ENCODE data around the gene CAPN13. TPM values are rescaled to one million over a fixed set of nuclear protein-coding genes. Genes with fewer than 3 reads are reported as not detected.

CAPN13 gene
- polyA plus RNA-seq, 1 experiment, result not detected

DNA sequence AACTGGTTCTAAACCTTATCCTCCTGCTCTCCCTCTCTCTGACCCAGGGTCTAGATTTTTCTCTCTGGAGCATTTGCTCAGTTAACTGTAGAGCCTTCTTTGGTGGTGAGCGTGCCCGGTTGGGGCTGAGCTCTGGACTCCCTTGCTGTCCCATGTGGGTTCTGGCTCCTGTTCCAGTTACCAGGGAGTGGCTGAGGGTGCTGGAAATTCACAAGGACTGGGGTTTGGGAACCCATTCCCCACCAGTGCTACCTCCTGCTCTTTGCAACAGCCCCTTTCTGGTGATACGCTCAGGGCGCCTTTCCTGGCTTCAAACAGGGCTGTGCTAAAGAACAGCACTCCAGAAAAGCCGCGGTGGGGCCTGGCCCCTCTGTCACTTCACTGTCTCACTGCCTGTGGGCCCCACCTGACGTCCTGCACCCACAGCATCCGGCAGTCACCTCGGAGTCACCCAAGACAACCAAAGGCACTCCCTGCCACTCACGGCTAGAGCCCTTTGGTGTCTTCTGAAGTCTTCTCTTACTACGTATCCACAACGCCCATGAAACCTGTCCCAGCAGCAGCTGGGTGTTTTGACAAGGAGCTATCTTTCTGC is 41.3 kb downstream of the CAPN13 start:
- DNase-seq (ENCODE audit: low read depth), result no peak
- ChIA-PET POLR2A (no interaction called here), CTCF (no interaction called here)
- Histone ChIP-seq H3K4me3 (ENCODE audit: low read depth, low read length) (no peak overlapping the region), H3K27me3 (ENCODE audit: control insufficient read depth, insufficient read depth, low read length) (no peaks in the 10 kb centered on the region; the same call in 1 of the 2 replicates), H3K36me3 (ENCODE audit: control insufficient read depth, insufficient read depth, low read length) (no peaks in the 10 kb centered on the region)
- TF ChIP-seq, protein P1, sequence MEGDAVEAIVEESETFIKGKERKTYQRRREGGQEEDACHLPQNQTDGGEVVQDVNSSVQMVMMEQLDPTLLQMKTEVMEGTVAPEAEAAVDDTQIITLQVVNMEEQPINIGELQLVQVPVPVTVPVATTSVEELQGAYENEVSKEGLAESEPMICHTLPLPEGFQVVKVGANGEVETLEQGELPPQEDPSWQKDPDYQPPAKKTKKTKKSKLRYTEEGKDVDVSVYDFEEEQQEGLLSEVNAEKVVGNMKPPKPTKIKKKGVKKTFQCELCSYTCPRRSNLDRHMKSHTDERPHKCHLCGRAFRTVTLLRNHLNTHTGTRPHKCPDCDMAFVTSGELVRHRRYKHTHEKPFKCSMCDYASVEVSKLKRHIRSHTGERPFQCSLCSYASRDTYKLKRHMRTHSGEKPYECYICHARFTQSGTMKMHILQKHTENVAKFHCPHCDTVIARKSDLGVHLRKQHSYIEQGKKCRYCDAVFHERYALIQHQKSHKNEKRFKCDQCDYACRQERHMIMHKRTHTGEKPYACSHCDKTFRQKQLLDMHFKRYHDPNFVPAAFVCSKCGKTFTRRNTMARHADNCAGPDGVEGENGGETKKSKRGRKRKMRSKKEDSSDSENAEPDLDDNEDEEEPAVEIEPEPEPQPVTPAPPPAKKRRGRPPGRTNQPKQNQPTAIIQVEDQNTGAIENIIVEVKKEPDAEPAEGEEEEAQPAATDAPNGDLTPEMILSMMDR (IDR thresholded peaks at IDR 0.05; ENCODE audit: insufficient read depth, low read depth, low read length), result no peak

DNA sequence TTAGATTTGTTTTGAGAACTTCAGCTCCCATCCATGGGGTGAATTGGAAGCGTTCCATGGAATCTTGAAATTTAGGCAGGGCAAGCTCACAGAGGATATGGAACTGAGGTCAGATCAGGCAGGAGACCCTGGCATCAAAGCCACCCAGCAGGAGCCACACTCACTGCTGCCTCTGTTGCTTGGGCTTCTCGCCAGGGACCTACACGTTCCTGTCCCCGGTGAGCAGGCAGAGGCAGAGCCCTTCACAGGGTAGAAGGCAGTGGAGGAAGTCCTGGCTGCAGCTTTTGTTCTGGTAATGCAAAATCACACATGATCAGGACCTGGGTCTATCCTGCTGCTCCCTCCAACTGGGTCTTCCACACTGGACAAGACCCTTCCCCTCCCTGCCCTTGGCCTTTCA is 42.1 kb downstream of the CAPN13 start:
- ChIA-PET CTCF (no interaction called here), POLR2A (no interaction called here)
- TF ChIP-seq, protein P1 (IDR thresholded peaks at IDR 0.05; ENCODE audit: insufficient read depth, low read depth, low read length), result no peak
- Histone ChIP-seq H3K27me3 (ENCODE audit: control insufficient read depth, insufficient read depth, low read length) (no peaks in the 10 kb centered on the region; the same call in 1 of the 2 replicates), H3K36me3 (ENCODE audit: control insufficient read depth, insufficient read depth, low read length) (no peaks in the 10 kb centered on the region), H3K4me3 (ENCODE audit: low read depth, low read length) (no peak overlapping the region)
- DNase-seq (ENCODE audit: low read depth), result no peak

DNA sequence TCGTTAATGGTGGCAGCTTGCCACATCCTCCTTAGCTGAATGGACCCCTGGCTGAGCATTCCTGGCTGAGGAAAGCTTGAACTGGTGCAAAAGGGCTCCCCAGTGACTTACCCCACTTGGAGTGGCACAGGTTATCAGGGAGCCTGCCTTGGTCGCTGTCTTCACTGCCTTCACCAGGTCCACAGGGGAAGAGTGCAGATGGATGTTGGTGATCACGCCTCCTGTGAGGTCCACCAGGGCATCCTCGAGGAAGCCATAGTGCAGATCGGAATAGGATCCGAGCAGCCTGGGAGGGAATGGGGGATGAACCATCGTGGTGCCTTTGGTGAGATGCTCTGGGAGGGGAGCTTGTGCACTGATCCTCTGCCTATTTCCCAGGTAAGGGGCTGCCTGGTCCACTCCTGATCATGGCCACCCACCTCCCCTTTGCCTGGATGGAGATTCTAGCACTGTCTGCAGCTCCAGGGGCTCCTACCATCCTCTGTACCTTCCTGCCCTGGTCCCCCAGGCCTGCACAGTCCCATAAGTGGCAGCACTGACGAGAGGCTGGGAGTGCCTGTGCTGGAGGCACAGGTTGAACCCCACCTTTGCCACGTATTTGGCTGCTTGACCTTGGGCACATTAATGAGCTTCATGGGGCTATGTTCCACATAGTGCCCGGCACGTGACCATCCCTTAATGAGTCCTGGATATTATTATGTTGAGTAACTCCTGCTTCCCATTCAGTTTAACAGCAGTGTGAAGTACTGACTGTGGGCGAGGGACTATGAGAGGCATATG is 43.0 kb downstream of the CAPN13 start:
- Histone ChIP-seq H3K36me3 (ENCODE audit: control insufficient read depth, insufficient read depth, low read length) (no peaks in the 10 kb centered on the region), H3K4me3 (ENCODE audit: low read depth, low read length) (no peak overlapping the region), H3K27me3 (ENCODE audit: control insufficient read depth, insufficient read depth, low read length) (no peaks in the 10 kb centered on the region; the same call in 1 of the 2 replicates)
- TF ChIP-seq, protein P1 (IDR thresholded peaks at IDR 0.05; ENCODE audit: insufficient read depth, low read depth, low read length), result no peak
- CTCF ChIA-PET, result no interaction called here
- DNase-seq (ENCODE audit: low read depth), result no peak
- POLR2A ChIA-PET, result no interaction called here

DNA sequence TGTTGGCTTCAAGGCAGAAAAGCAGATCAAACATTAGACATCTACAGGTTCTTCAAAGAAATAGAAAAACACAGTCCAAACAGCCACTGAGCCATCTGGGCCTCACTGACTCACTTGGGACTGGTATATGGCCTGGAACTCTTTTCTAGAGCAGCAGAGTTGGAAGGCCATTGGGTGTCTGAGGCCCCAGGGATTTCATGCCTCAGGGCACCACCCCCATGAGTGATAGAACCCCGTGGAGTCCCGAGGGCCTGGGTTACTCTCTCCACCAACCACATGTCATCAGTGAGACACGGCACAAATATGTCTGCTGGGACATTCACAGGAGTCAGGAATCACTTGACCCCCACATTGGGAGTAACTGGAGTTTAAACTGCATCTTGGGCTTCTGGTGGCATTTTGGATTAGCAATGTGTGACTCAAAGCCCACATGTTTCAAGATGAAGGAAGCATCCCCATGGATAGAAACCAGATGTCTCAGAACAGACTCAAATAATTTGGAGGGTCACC is 44.0 kb downstream of the CAPN13 start:
- POLR2A ChIA-PET, result no interaction called here
- TF ChIP-seq, protein P1 (IDR thresholded peaks at IDR 0.05; ENCODE audit: insufficient read depth, low read depth, low read length), result no peak
- peak; percentile 34 for DNase-seq (ENCODE audit: low read depth)
- CTCF ChIA-PET, result interaction anchor here (1.1 kb wide), 1 partner anchor 14 kb away, joined by 3 read pairs; no protein-coding TSS in a partner anchor
- H3K27me3 ChIP-seq (ENCODE audit: control insufficient read depth, insufficient read depth, low read length), result no peaks in the 10 kb centered on the region
- H3K36me3 ChIP-seq (ENCODE audit: control insufficient read depth, insufficient read depth, low read length), result no peaks in the 10 kb centered on the region
- H3K4me3 ChIP-seq (ENCODE audit: low read depth, low read length), result no peak overlapping the region

DNA sequence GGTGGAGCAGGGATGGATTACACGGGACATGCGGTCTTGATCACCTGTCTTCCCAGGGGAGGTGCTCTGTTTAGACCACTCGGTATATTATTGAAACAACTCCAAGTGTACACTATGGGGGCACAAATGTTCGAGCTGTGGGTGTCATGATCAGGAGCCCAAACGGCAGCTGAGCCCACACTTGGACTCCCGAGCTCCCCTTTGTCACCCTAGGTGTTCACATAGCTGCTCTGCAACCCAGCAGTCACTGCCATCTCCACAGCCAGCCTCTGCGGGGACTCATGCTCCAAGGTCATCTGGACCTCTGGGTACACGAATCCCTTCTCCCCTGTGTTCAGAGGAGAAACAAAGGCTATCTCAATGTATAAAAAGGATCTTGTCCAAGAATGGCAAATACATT is 46.0 kb downstream of the CAPN13 start:
- Histone ChIP-seq H3K4me3 (ENCODE audit: low read depth, low read length) (no peak overlapping the region), H3K27me3 (ENCODE audit: control insufficient read depth, insufficient read depth, low read length) (no peaks in the 10 kb centered on the region), H3K36me3 (ENCODE audit: control insufficient read depth, insufficient read depth, low read length) (no peaks in the 10 kb centered on the region)
- POLR2A ChIA-PET, result no interaction called here
- CTCF ChIA-PET, result no interaction called here
- TF ChIP-seq, protein P1 (IDR thresholded peaks at IDR 0.05; ENCODE audit: insufficient read depth, low read depth, low read length), result no peak
- no peak for DNase-seq (ENCODE audit: low read depth)
